Upper lobe of right lung (tissue), 1 donor: ENCODE data around the gene KCNT1. TPM values are rescaled to one million over a fixed set of nuclear protein-coding genes. Genes with fewer than 3 reads are reported as not detected.

Source experiments
- ATAC-seq: fragments of 200-7000 bp; cut with Tn5 transposase; one replicate; pipeline ENCODE4 v1.9.1; 2020; ENCODE audit warnings: mild to moderate bottlenecking, moderate library complexity
- DNase-seq: peaks from one replicate; pipeline ENCODE4 v3.0.0-alpha.2; 2020
- H3K27ac ChIP-seq: fragments of 200-600 bp; one replicate; pipeline ENCODE4 v1.8.0; 2022
- H3K27me3 ChIP-seq: fragments of 200-600 bp; one replicate; pipeline ENCODE4 v1.8.0; 2022; ENCODE audit warnings: mild to moderate bottlenecking
- H3K36me3 ChIP-seq: fragments of 200-600 bp; one replicate; pipeline ENCODE4 v1.8.0; 2022
- H3K4me1 ChIP-seq: fragments of 200-600 bp; one replicate; pipeline ENCODE4 v1.8.0; 2022
- H3K4me3 ChIP-seq: fragments of 200-600 bp; one replicate; pipeline ENCODE4 v1.8.0; 2022; ENCODE audit warnings: mild to moderate bottlenecking
- H3K9me3 ChIP-seq: fragments of 200-600 bp; one replicate; pipeline ENCODE4 v1.8.0; 2022
- CTCF ChIP-seq: fragments of 200-600 bp; IDR thresholded peaks from one replicate; pipeline ENCODE4 v1.8.0; 2022; ENCODE audit warnings: antibody characterized with exemption
- intact Hi-C: fragments of 100-400 bp; cut with DNase I; formaldehyde crosslinking; loops from one replicate; pipeline ENCODE4 v1.11.0; 2022
- total RNA-seq: library from RNA; stranded (reverse); fragmentation: NEBNext Ultra II Directional; extraction: Animal tissue kit (Norgen Biotek cat#: 25700); gene quantifications from one replicate; pipeline ENCODE4 v1.2.1, GENCODE V29; 2021
- donor health status: DM: no; HTN: yes; CAD: no; lungs with severe emphysema.

The KCNT1 gene
- total RNA-seq, 1 donor from 2014 or later, result 0.29 TPM

GRCh38 chr9:135775911-135776310, 73.9 kb downstream of the KCNT1 start:
- ATAC-seq, result no peak

GRCh38 chr9:135776893-135777622, 75.1 kb downstream of the KCNT1 start:
- ATAC-seq (no peak), DNase-seq (no peak)
- H3K27me3 ChIP-seq, result no peaks in the 10 kb centered on the region
- TF ChIP-seq CTCF, result no peak
- no peak overlapping the region for H3K4me3 ChIP-seq
- no peaks in the 10 kb centered on the region for H3K9me3 ChIP-seq
- H3K27ac ChIP-seq, result no peak overlapping the region
- intact Hi-C loops, result no loop called here
- H3K4me1 ChIP-seq, result no peaks in the 10 kb centered on the region
- H3K36me3 ChIP-seq, result no peaks in the 10 kb centered on the region

More at GRCh38 chr9:135775911-135776310, 73.9 kb downstream of the KCNT1 start:
- H3K36me3 ChIP-seq, result no peaks in the 10 kb centered on the region
- no peak for DNase-seq
- H3K27ac ChIP-seq, result no peak overlapping the region
- H3K27me3 ChIP-seq, result no peaks in the 10 kb centered on the region
- H3K4me3 ChIP-seq, result no peak overlapping the region
- intact Hi-C loops, result no loop called here
- H3K4me1 ChIP-seq, result no peaks in the 10 kb centered on the region
- no peak for TF ChIP-seq CTCF
- H3K9me3 ChIP-seq, result no peaks in the 10 kb centered on the region

- Histone ChIP-seq H3K4me1 (no peaks in the 10 kb centered on the region), H3K27me3 (no peaks in the 10 kb centered on the region), H3K36me3 (no peaks in the 10 kb centered on the region), H3K9me3 (no peaks in the 10 kb centered on the region), H3K27ac (no peak overlapping the region), H3K4me3 (no peak overlapping the region)
- DNase-seq, result no peak
- no peak for ATAC-seq
- intact Hi-C loops, result no loop called here
- no peak for TF ChIP-seq CTCF
Measured at GRCh38 chr9:135777623-135778177, 75.7 kb downstream of the KCNT1 start.

GRCh38 chr9:135778421-135778820, 76.4 kb downstream of the KCNT1 start:
- Histone ChIP-seq H3K27ac (no peak overlapping the region), H3K4me1 (no peaks in the 10 kb centered on the region), H3K36me3 (no peaks in the 10 kb centered on the region), H3K4me3 (no peak overlapping the region), H3K9me3 (no peaks in the 10 kb centered on the region), H3K27me3 (no peaks in the 10 kb centered on the region)
- intact Hi-C loops, result no loop called here
- DNase-seq (no peak), ATAC-seq (no peak)
- TF ChIP-seq CTCF, result no peak

GRCh38 chr9:135779571-135779970, 77.6 kb downstream of the KCNT1 start:
- DNase-seq, result no peak
- Histone ChIP-seq H3K27me3 (no peaks in the 10 kb centered on the region), H3K4me3 (no peak overlapping the region), H3K9me3 (no peaks in the 10 kb centered on the region), H3K36me3 (no peaks in the 10 kb centered on the region), H3K27ac (no peak overlapping the region), H3K4me1 (no peaks in the 10 kb centered on the region)
- TF ChIP-seq CTCF, result no peak
- intact Hi-C loops, result no loop called here
- no peak for ATAC-seq
